GM19239 (cell line): ENCODE results near the gene CSTB.

Source experiments
- DNase-seq: peaks from one replicate; pipeline ENCODE4 v3.0.0; 2011; ENCODE audit warnings: low spot score; ENCODE audit not compliant: insufficient read length
- FAIRE-seq: peaks from 2 replicates; lab custom pipeline; 2011; peaks lifted over from hg19 to GRCh38; lab: Jason Lieb, UNC

CSTB gene

DNA sequence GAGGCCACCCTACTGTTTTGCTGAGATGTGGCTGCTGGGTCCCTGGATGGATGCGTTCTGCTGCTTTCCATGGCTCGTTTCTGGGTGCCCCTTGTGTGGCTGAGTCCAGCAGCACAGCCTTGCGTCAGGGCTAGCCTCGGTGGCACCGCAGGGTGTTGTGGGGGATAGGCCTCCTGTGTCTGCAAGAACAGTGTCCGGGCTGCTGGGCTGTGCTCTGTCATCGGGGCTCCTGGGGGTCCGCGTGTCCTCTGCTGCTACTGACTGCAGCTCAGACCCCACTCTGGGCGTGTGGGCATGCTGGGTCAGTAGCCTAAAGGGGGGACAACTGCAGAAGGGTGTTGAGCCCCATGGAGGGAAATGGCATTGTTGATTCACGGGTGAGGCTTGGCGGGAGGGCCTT lies 18.2 kb upstream of the CSTB start:
- DNase-seq (no peak), FAIRE-seq (no peak)

DNA sequence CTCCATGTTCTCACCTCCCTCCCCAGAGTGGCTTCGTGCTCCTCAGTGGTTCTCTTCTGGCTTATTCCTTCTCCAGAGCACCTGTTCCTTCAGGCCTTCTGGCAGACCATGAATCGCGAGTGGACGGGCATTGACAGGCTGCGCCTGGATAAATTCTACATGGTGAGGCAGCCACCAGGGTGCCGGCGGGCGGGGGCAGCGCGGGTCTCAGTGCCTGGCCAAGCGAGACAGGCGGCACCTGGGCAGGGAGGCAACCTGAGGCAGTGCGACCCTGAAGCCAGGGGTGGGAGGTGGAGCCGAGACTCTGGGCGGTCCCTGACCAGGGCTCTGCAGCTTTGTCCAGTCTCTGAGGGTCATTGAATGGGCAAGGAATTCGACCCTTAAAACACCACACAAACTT lies 17.1 kb upstream of the CSTB start:
- FAIRE-seq: no peak
- DNase-seq: no peak

DNA sequence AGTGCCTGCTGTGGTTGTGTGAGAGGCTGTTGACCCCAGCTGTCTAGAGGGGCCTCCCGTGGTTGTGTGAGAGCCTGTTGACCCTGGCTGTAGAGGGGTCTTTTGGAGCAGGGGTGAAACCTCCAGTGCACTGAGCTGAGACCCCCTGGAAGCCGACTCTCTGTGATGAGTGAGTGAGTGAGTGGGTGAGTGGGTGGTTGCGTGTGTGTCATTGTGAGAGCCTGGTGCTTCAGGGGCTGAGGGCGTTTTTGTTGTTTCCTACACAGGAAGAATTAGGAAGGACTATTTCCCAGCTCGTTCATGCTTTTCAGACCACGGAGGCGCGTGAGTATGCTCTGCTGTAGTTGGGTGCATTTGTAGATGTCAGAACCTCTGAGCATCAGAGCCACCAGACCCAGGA lies 16.3 kb upstream of the CSTB start:
- DNase-seq (no peak), FAIRE-seq (no peak)

DNA sequence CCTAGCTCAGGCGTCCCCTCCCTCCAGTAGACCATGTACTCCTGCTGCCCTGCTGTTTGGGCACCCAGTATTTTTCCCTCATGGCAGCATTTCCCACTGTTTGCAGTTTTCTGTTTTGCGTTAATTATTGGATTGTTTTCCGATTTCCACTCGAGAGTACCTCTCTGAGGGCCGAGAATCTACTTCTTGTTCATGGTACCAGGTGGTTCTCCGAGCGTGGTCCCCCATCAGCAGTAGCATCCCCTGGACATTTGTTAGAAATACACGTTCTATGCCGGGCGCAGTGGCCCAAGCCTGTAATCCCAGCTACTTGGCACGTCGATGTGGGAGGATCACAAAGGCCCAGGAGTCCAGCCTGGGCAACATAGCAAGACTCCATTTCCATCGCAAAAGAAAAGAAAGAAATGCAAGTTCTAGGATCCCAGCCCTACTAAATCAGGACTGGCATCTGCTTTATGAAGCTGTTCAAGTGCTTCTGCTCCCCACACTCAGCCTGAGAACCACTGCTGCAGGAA lies 14.0 kb upstream of the CSTB start:
- FAIRE-seq: no peak
- DNase-seq: no peak

DNA sequence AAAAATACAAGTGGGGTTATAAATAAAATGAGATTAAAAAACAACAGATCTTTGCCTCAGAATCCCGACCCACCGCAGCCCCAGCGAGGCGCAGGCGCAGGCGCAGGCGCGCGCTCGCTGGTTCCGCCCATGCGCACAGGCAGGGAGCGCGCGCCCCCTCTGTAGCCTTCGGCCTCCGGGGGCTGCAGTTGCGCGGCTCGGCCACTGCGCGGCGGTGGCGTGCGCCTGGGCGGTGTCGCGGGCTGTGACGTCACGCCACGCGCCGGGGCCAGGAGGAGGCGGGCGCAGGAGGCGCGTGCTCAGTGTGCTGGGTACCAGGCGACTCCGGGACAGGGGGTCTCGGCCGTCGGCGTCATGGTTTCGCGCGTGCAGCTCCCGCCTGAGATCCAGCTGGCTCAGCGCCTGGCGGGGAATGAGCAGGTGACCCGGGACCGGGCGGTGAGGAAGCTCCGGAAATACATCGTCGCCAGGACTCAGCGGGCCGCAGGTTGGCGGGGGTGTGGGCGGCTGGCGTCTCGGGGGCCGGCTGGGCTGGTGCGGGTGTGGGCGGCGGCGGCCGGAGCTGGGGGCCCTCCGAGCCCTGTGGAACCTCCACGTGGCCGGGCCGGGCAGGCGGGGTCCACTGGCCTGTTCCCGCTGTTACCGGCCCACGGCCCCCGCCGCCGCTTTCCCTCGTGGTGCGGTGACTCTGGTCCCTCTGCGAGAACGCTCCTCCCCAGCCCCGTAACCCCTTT lies 13.3 kb upstream of the CSTB start, which contains the start of gene RRP1:
RRP1 (plus strand) TSS at position 302 of the 734 bp plus-strand sequence; CDS start at position 355, 53 bp downstream.
- peak; percentile 94 for DNase-seq
- peak; percentile 82 for FAIRE-seq

DNA sequence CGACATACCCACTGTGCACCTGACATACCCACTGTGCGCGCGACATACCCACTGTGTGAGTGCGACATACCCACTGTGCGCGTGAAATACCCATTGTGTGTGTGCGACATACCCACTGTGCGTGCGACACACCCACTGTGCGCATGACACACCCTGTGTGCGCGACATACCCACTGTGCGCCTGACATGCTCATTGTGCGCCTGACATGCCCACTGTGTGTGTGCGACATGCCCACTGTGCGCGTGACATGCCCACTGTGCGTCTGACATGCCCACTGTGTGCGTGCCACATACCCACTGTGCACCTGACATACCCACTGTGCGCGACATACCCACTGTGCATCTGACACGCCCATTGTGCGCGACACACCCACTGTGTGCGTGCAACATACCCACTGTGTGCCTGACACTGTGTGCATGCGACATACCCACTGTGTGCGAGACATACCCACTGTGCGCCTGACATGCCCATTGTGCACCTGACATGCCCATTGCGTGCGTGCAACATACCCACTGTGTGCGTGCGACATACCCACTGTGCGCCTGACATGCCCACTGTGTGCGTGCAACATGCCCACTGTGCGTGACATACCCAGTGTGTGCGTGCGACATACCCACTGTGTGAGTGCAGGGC lies 10.8 kb upstream of the CSTB start:
- DNase-seq: no peak
- no peak for FAIRE-seq

DNA sequence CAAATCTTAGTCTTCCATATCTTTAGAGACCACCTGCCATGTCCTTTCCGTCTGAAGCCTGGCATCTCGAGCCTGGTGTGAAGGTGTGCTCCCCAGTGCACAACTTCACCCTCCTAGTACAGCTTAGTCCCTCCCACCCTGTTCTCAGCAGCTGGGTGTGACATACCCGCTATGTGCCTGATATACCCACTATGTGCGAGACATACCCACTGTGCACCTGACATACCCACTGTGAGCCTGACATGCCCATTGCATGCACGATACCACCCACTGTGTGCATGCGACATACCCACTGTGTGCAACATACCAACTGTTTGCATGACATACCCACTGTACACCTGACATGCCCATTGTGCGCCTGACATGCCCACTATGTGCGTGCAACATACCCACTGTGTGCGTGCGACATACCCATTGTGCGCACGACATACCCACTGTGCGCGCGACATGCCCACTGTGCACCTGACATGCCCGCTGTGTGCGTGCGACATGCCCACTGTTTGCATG lies 10.2 kb upstream of the CSTB start:
- FAIRE-seq: no peak
- no peak for DNase-seq

DNA sequence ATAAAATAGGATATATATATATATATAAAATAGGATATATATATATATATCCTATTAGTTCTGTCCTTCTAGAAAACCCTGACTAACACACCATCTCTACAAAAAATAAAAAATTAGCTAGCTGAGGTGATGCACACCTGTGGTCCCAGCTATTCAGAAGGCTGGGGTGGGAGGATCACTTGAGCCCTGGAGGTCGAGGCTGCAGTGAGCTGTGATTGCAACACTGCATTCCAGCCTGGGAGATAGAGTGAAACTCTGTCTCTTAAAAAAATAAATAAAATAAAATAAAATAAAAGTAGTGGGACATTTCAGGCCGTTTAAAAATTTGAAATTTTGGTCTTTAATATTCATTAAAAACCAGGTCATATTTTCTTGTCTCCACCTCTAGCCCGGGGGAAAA lies 9.0 kb upstream of the CSTB start:
- FAIRE-seq: no peak
- no peak for DNase-seq

DNA sequence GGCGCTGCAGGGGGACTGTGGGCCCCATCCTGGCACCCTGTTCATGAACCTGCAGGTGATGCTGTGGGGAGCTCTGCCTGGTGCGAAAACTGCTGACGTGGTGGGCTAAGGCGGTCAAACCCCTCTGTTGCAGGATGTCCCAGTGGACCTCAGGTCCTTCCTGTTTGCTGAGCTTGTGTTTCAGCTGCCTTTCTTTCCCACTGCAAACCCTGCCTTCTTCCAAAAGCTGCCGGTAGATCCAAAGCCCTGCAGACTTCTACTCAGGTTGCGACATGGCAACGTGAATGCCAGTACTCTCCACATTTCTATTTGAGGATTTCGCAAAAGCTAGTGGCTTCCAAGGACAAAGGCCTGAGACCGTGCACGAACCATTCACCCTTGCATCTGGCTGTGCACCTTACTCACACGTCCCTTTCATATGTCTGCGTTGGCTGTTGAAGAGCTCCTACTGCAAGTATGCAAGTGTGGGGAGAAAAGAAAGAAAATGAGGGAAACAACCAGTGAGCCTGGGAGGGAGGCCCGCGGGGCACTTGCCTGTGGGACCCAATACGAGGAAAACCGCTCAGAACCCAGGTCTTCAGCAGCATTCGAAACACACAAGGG lies 7.1 kb upstream of the CSTB start:
- no peak for FAIRE-seq
- DNase-seq: no peak

DNA sequence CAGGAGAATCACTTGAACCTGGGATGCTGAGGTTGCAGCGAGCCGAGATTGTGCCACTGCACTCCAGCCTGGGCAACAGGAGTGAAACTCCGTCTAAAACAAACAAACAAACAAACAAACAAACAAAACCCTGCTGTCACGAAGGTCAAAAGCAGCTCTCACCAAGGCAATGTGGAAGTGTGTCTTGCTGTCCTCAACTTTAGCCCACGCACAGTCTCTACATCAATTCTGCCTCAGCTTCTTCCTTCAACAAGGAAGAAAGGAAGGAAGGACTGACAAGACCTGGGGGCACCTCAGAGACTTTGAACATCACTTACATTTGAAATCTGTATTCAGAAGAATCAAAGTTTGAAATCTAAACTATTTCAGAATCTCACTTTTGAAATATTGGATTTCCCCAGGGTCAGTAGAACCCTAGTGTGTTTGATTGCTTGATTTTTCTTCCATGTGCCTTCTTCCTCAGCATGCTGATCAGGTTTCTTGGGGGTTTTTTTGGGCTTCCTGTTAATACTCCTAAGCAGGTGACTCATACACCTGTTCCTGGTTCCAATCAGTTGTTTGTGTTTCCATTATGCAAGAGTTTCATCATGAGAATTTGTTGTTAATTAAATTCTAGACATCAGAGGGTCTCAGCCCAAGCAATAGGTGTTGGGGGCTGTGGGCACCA lies 6.5 kb upstream of the CSTB start:
- FAIRE-seq (no peak), DNase-seq (no peak)

DNA sequence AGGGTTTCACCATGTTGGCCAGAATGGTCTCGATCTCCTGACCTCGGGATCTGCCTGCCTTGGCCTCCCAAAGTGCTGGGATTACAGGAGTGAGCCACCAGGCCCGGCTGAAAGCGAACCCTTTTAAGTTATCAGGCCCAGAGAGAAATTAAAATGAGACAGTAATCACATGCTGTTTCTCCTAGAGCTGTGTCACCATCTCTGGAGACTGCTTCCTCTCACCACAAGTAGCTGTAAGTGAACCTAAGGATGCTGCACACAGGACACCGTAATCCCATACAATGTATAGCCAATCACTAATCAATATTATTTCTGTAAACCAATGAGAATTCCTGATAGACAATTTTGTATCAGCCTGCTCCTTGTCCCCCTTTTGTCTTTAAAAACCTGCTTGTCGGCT lies 5.7 kb upstream of the CSTB start:
- no peak for FAIRE-seq

DNA sequence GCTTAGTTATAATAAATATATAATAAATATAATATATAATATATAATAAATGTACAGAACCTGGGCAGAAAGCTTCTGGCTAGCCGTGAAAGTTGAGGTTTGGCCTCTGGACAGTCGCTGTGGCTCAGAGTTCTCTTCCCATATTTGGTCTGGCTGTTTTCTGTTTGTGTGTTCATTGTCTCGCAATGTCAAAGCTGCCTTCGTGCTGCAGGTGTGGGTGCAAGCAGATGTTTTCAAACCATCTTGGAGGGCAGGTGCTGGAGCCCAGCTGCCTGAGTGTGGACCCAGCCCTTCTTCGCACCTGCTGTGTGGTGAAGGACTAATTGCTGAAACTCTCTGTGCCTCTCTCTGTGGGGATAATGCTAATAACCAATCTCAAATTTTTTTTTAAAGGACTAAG lies 3.6 kb upstream of the CSTB start:
- FAIRE-seq: no peak
- DNase-seq: no peak

More for the DNA sequence above, 5.7 kb upstream of the CSTB start:
- DNase-seq: no peak

DNA sequence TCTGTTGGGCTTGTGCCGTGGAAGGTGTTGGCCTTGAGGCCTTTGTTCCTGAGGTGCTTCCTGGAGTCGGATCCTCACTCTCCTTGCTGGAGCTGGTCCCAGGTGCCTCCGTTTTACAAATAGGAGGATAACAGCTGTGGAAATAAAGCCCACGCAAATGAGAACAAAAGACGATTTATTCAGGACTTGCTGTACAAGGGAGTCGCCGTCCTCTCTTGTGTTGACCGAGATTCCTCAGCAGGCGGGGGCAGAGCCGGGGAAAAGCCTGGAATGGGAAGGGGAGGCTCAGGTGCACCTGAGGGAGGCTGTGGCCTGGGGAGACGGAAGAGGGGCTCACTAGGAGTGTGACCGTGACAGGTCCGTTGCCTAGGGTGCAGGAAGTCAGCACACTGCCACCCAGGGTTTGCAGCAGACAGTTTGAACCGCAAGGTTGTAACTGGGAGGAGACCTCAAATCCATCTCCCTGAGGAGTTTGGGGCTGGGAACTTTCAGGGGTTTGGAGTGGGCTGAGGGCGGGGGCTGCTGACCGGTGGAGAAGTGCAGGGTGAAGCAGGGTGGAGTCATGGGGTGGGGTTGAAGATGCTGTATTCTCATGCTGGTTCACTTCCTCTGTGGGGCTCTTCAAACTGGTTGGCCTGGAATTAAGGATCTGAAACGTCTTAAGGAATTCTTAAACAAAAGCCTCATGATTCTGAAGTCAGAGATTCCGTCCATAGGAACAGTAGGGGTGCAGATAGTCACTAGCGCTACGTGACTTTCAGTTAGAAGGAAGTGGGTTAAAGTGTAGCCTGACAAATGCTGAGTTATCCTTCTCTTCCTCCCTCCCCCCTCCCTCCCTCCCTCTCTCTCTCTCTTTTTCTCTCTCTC lies 2.6 kb upstream of the CSTB start:
- FAIRE-seq (no peak), DNase-seq (no peak)

DNA sequence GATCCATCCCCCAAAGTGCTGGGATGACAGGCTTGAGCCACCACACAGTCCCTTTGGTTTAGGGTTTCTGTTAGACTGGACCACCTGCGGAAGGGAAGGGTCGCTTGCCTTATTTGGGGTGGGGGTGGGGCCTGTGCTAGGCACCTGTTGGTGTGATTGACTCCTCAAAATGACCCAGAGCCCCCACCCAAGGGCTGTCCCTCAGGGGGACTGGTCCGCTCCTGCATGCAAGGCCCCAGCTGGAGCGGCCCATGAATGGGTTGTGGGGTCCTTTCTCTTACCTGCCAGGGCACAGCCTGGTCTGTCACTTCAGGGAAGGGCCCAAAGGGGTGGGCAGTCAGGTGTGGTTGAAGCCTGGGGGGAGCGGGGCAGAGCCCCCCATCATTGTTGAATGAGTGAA lies 1.8 kb upstream of the CSTB start:
- no peak for DNase-seq
- no peak for FAIRE-seq

DNA sequence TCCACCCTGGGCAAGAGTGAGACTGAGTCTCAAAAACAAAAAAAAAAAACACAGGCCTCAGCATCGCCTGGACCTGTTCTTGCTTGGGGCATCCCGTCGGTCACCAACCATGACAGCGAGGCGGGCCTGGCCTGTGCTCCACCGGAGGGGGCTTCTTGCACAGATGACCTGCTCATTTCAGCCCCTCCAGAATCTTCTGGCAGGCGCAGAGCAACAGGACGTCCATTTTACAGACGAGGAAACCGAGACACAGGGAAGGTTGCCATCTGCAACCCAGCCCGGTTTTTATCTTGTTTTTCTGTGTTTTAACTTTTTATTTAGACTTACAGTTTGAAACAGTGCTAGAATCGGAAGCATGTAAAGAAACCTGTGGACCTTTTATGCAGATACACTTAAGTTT lies 918 bp downstream of the CSTB start:
- no peak for FAIRE-seq
- no peak for DNase-seq

DNA sequence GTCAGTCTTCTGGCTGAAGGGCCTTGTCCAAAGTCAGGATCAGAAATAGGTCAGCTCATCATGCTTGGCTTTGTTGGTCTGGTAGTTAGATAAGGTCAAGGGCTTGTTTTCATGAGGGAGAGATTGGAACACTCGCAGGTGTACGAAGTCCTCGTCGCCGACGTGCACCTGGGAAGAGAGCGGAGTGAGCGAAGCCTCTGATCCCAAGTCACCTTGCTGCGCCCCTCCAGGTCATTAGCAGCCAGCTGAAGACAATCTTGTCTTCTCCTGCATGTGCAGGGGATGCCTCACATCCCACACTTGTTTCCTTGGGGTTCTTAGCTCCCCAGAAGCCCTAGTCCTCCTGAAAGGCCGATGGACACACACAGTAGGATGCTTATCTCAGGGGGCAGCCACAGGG lies 1.9 kb downstream of the CSTB start:
- FAIRE-seq: no peak

DNA sequence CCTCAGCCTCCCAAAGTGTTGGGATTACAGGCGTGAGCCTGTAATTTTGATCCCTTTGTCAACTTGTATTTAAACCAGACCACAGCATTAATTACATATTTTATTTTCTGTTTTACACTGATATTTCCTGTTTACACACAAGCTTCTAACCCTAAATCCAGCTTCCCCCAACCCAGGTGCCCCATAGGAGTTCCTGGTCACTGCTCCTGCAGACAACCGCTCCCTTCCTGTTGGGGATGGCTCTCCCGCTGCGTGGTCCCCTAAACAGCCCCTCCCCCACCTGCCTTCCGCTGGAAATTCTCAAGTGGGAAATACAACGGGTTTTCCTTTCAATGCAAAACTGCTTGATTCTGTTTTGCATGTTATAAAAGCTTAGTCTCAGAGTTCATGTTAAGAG lies 3.7 kb downstream of the CSTB start:
- FAIRE-seq: no peak
- DNase-seq: no peak

More for the DNA sequence above, 1.9 kb downstream of the CSTB start:
- no peak for DNase-seq

DNA sequence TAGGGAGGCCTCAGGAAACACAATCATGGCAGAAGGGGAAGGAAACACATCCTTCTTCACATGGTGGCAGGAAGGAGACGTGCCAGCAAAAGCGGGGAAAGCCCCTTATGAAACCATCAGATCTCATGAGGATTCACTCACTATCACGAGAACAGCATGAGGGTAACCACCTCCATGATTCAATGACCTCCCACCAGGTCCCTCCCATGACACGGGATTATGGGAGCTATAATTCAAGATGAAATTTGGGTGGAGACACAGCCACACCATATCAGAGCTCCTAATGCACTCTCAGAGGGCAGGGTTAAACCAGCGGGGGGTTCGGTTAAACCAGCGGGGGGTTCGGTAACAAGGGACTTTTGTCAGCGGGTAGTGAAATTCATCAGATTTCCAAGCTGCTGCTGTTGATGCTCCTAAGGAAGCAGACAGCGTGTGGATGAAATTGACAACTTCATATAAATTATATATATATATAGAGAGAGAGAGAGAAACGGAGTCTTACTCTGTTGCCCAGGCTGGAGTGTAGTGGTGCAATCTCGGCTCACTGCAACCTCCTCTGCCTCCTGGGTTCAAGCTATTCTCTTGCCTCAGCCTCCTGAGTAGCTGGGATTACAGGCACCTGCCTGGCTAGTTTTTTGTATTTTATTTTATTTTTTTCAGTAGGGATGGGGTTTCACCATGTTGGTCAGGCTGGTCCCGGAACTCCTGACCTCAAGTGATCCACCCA lies 4.2 kb downstream of the CSTB start:
- FAIRE-seq: no peak

DNA sequence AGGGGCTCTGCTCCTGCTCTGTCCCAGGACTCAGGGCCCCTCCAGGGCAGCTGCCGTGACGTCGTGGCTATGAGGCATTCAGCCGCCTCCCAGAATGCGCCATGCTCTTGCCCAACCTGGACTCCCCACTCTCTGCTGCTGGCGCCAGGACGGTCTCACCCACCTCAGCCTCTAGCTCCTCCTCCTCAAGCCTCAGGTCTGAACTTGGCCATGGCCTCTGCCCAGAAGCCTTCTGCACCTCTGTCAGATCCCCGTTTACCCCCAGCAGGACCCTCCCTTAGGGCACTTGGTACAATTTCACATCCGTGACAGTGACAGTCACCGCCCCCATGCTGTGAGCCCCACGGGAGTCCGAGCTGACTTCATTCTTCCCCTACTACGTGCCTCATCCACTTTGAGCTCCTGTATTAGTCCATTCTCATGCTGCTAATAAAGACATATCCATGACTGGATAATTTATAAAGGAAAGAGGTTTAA lies 4.9 kb downstream of the CSTB start:
- no peak for FAIRE-seq
- DNase-seq: no peak

More for the DNA sequence above, 4.2 kb downstream of the CSTB start:
- DNase-seq: no peak
